Measurements from ENCODE around the gene PCDH9.

The PCDH9 gene

GRCh38 chr13:66895780-66896179 is 334.4 kb downstream of the PCDH9 start:
- Histone ChIP-seq H2AFZ (ENCODE audit: low read depth, low read length) (no peak overlapping the region), H4K20me1 (ENCODE audit: insufficient read depth, low read length) (no peaks in the 10 kb centered on the region), H3K4me2 (ENCODE audit: low read length) (no peak overlapping the region), H3K4me1 (ENCODE audit: low read length) (no peaks in the 10 kb centered on the region), H3K36me3 (replicated peaks; ENCODE audit: low read depth, low read length) (no peaks in the 10 kb centered on the region), H3K9ac (ENCODE audit: low read length) (no peak overlapping the region), H3K27ac (ENCODE audit: low read length) (no peak overlapping the region), H3K9me3 (ENCODE audit: insufficient read depth, low read length) (no peaks in the 10 kb centered on the region), H3K79me2 (ENCODE audit: low read length) (no peaks in the 10 kb centered on the region), H3K27me3 (ENCODE audit: low read depth, low read length) (no peaks in the 10 kb centered on the region), H3K4me3 (ENCODE audit: low read length) (no peak overlapping the region)
- no peak for TF ChIP-seq EZH2phosphoT487 (IDR thresholded peaks at IDR 0.05; ENCODE audit: low read depth)
- TF ChIP-seq CTCF (IDR thresholded peaks at IDR 0.05; ENCODE audit: low read depth, low read length), result no peak

GRCh38 chr13:66895320-66895719 is 334.8 kb downstream of the PCDH9 start:
- Histone ChIP-seq H4K20me1 (ENCODE audit: insufficient read depth, low read length) (no peaks in the 10 kb centered on the region), H3K9ac (ENCODE audit: low read length) (no peak overlapping the region), H3K36me3 (replicated peaks; ENCODE audit: low read depth, low read length) (no peaks in the 10 kb centered on the region), H3K27ac (ENCODE audit: low read length) (no peak overlapping the region), H3K4me3 (ENCODE audit: low read length) (no peak overlapping the region), H3K27me3 (ENCODE audit: low read depth, low read length) (no peaks in the 10 kb centered on the region), H3K4me2 (ENCODE audit: low read length) (no peak overlapping the region), H3K9me3 (ENCODE audit: insufficient read depth, low read length) (no peaks in the 10 kb centered on the region), H3K4me1 (ENCODE audit: low read length) (no peaks in the 10 kb centered on the region), H2AFZ (ENCODE audit: low read depth, low read length) (no peak overlapping the region), H3K79me2 (ENCODE audit: low read length) (no peaks in the 10 kb centered on the region)
- no peak for TF ChIP-seq EZH2phosphoT487 (IDR thresholded peaks at IDR 0.05; ENCODE audit: low read depth)
- TF ChIP-seq CTCF (IDR thresholded peaks at IDR 0.05; ENCODE audit: low read depth, low read length), result no peak

- no peaks in the 10 kb centered on the region for H4K20me1 ChIP-seq (ENCODE audit: insufficient read depth, low read length)
- no peak overlapping the region for H3K4me3 ChIP-seq (ENCODE audit: low read length)
- no peaks in the 10 kb centered on the region for H3K79me2 ChIP-seq (ENCODE audit: low read length)
- H3K4me2 ChIP-seq (ENCODE audit: low read length), result no peak overlapping the region
- no peak overlapping the region for H3K9ac ChIP-seq (ENCODE audit: low read length)
- H3K27ac ChIP-seq (ENCODE audit: low read length), result no peak overlapping the region
- H3K4me1 ChIP-seq (ENCODE audit: low read length), result peaks cover 15% of the 10 kb centered on the region
- H2AFZ ChIP-seq (ENCODE audit: low read depth, low read length), result no peak overlapping the region
- no peaks in the 10 kb centered on the region for H3K36me3 ChIP-seq (replicated peaks; ENCODE audit: low read depth, low read length)
- H3K9me3 ChIP-seq (ENCODE audit: insufficient read depth, low read length), result peaks cover 6% of the 10 kb centered on the region; the same call in 1 of the 2 replicates
- H3K27me3 ChIP-seq (ENCODE audit: low read depth, low read length), result peaks cover 9% of the 10 kb centered on the region
- no peak for TF ChIP-seq EZH2phosphoT487 (IDR thresholded peaks at IDR 0.05; ENCODE audit: low read depth)
- no peak for TF ChIP-seq CTCF (IDR thresholded peaks at IDR 0.05; ENCODE audit: low read depth, low read length)
Observed at GRCh38 chr13:66888698-66889097, 341.4 kb downstream of the PCDH9 start.

- Histone ChIP-seq H2AFZ (ENCODE audit: low read depth, low read length) (no peak overlapping the region), H3K79me2 (ENCODE audit: low read length) (no peaks in the 10 kb centered on the region), H3K27me3 (ENCODE audit: low read depth, low read length) (peaks cover 9% of the 10 kb centered on the region), H4K20me1 (ENCODE audit: insufficient read depth, low read length) (no peaks in the 10 kb centered on the region), H3K4me2 (ENCODE audit: low read length) (peak overlapping the region; percentile 62), H3K9ac (ENCODE audit: low read length) (no peak overlapping the region), H3K9me3 (ENCODE audit: insufficient read depth, low read length) (peaks cover 6% of the 10 kb centered on the region; the same call in 1 of the 2 replicates), H3K4me1 (ENCODE audit: low read length) (peaks cover 15% of the 10 kb centered on the region), H3K4me3 (ENCODE audit: low read length) (peak overlapping the region; percentile 43), H3K27ac (ENCODE audit: low read length) (no peak overlapping the region), H3K36me3 (replicated peaks; ENCODE audit: low read depth, low read length) (no peaks in the 10 kb centered on the region)
- no peak for TF ChIP-seq CTCF (IDR thresholded peaks at IDR 0.05; ENCODE audit: low read depth, low read length)
- no peak for TF ChIP-seq EZH2phosphoT487 (IDR thresholded peaks at IDR 0.05; ENCODE audit: low read depth)
Observed at GRCh38 chr13:66887088-66887487, 343.0 kb downstream of the PCDH9 start.

Measured in OCI-LY3 (cell line).